ENCODE results near the gene BCL2L1. TPM values are rescaled to one million over a fixed set of nuclear protein-coding genes. Genes with fewer than 3 reads are reported as not detected.

Gene BCL2L1
- total RNA-seq, 2 donors from 2014 or later, result 84.8 to 89.0 TPM

GRCh38 chr20:31699801-31700728 lies 22.6 kb downstream of the BCL2L1 start:
- no peak for ATAC-seq
- DNase-seq, result no peak
- intact Hi-C loops (cut with DNase I, micrococcal nuclease), result no loop called here

- ATAC-seq (peak; percentile 70), DNase-seq (peak in 1 of 2 donors; percentile 78)
- intact Hi-C loops (cut with DNase I, micrococcal nuclease), result no loop called here
These were observed 23.6 kb downstream of the BCL2L1 start for GRCh38 chr20:31698803-31699718.

GRCh38 chr20:31698243-31698802 lies 24.3 kb downstream of the BCL2L1 start:
- DNase-seq, result no peak
- intact Hi-C loops (cut with DNase I, micrococcal nuclease), result no loop called here
- ATAC-seq, result no peak

GRCh38 chr20:31695849-31696804 lies 26.5 kb downstream of the BCL2L1 start:
- ATAC-seq (peak; percentile 62), DNase-seq (peak in 1 of 2 donors; percentile 39)
- intact Hi-C loops (cut with DNase I, micrococcal nuclease), result no loop called here

- no peak for DNase-seq
- no peak for ATAC-seq
- intact Hi-C loops (cut with DNase I, micrococcal nuclease), result no loop called here
These were observed 27.6 kb downstream of the BCL2L1 start for GRCh38 chr20:31694842-31695593.

GRCh38 chr20:31693987-31694661 lies 28.5 kb downstream of the BCL2L1 start:
- intact Hi-C loops (cut with DNase I, micrococcal nuclease), result no loop called here
- DNase-seq, result peak in 1 of 2 donors; percentile 30
- no peak for ATAC-seq

- no peak for DNase-seq
- intact Hi-C loops (cut with DNase I, micrococcal nuclease), result no loop called here
- ATAC-seq, result no peak
These were observed 29.3 kb downstream of the BCL2L1 start for GRCh38 chr20:31693402-31693801.

- DNase-seq, result no peak
- ATAC-seq, result no peak
- intact Hi-C loops (cut with DNase I, micrococcal nuclease), result no loop called here
These were observed 30.9 kb downstream of the BCL2L1 start for GRCh38 chr20:31691646-31692275.

- ATAC-seq, result no peak
- intact Hi-C loops (cut with DNase I, micrococcal nuclease), result no loop called here
- DNase-seq, result no peak
These were observed 32.5 kb downstream of the BCL2L1 start for GRCh38 chr20:31690124-31690666.

- intact Hi-C loops (cut with DNase I, micrococcal nuclease), result no loop called here
- DNase-seq (no peak), ATAC-seq (no peak)
These were observed 33.5 kb downstream of the BCL2L1 start for GRCh38 chr20:31689141-31689540.

GRCh38 chr20:31687777-31688176 lies 34.9 kb downstream of the BCL2L1 start:
- DNase-seq, result no peak
- no peak for ATAC-seq
- intact Hi-C loops (cut with DNase I, micrococcal nuclease), result no loop called here

- peak; percentile 91 for ATAC-seq
- intact Hi-C loops (cut with DNase I, micrococcal nuclease), result no loop called here
- no peak for DNase-seq
These were observed 36.6 kb downstream of the BCL2L1 start for GRCh38 chr20:31685853-31686643.

- DNase-seq (no peak), ATAC-seq (no peak)
These were observed 38.3 kb downstream of the BCL2L1 start for GRCh38 chr20:31684153-31685015.

GRCh38 chr20:31682927-31683326 lies 39.7 kb downstream of the BCL2L1 start:
- intact Hi-C loops (cut with DNase I, micrococcal nuclease), result no loop called here
- ATAC-seq, result no peak
- DNase-seq, result no peak

More at GRCh38 chr20:31684153-31685015, 38.3 kb downstream of the BCL2L1 start:
- intact Hi-C loops (cut with DNase I, micrococcal nuclease), result no loop called here

GRCh38 chr20:31682352-31682751 lies 40.3 kb downstream of the BCL2L1 start:
- DNase-seq (no peak), ATAC-seq (no peak)
- intact Hi-C loops (cut with DNase I, micrococcal nuclease), result no loop called here
